Measurements from ENCODE around the gene LRIT3.
"Not testable (repeated sequence)": the region's sequence is repeated elsewhere in the genome, so short reads cannot be mapped to it uniquely, and the experiment has no call there.

Gene LRIT3

DNA sequence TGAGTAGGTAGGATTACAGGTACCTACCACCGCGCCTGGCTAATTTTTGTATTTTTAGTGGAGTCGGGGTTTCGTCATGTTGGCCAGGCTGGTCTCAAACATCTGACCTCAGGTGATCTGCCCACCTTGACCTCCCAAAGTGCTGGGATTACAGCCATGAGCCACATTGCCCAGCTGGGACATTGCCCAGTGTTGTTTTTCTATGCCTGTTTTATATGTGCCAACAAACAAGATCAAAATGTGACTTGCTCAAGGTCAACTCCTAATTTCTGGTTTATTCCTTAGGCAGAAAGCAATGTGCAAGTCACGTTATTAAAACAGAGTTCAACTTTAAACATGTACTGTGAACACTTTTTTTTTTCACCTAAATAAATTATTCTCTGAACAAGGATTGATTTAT is 2.7 kb downstream of the LRIT3 start:
- Histone ChIP-seq H3K4me1 (ENCODE audit: control insufficient read depth, insufficient read depth, low read length) (peaks cover 4% of the 10 kb centered on the region), H3K27ac (ENCODE audit: insufficient read depth, low read depth, low read length, poor library complexity, severe bottlenecking) (no peak overlapping the region), H3K4me3 (ENCODE audit: insufficient read depth, low read depth, low read length) (no peak overlapping the region), H3K9me3 (ENCODE audit: control insufficient read depth, low read length) (no peaks in the 10 kb centered on the region), H3K36me3 (ENCODE audit: control insufficient read depth, insufficient read depth, low read length) (no peaks in the 10 kb centered on the region), H3K27me3 (ENCODE audit: control insufficient read depth, insufficient read depth, low read length, poor library complexity, severe bottlenecking) (no peaks in the 10 kb centered on the region)
- 82 to 83% methylated on average over 5 of the region's 5 CpGs for WGBS, 2 experiments

- H3K27me3 ChIP-seq (ENCODE audit: control insufficient read depth, insufficient read depth, low read length, poor library complexity, severe bottlenecking); H3K27ac ChIP-seq (ENCODE audit: insufficient read depth, low read depth, low read length, poor library complexity, severe bottlenecking); H3K36me3 ChIP-seq (ENCODE audit: control insufficient read depth, insufficient read depth, low read length); H3K9me3 ChIP-seq (ENCODE audit: control insufficient read depth, low read length); H3K4me1 ChIP-seq (ENCODE audit: control insufficient read depth, insufficient read depth, low read length); H3K4me3 ChIP-seq (ENCODE audit: insufficient read depth, low read depth, low read length): not testable (repeated sequence)
- WGBS, 2 experiments = 82 to 83% methylated on average over 4 of the region's 4 CpGs
Observed at GRCh38 chr4:109859426-109860300, 11.8 kb downstream of the LRIT3 start.

DNA sequence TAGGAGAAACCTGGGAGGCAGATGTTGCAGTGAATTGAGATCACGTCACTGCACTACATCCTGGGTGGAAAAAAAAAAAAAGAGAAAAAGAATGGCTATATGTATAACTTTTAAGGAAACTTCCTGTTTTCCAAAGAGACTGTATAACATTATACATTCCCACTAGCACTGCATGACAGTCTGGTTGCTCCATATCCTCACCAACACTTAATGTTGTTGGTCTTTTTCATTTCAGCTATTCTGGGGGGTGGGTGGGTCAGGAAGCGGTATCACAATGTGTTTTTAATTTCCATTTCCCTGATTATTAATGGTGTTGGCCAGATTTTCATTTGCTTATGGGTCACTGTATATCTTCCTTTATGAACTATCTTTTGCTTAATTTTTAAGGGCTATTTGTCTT is 13.4 kb downstream of the LRIT3 start:
- Histone ChIP-seq H3K36me3 (ENCODE audit: control insufficient read depth, insufficient read depth, low read length) (no peaks in the 10 kb centered on the region), H3K27ac (ENCODE audit: insufficient read depth, low read depth, low read length, poor library complexity, severe bottlenecking) (no peak overlapping the region), H3K27me3 (ENCODE audit: control insufficient read depth, insufficient read depth, low read length, poor library complexity, severe bottlenecking) (no peaks in the 10 kb centered on the region), H3K4me1 (ENCODE audit: control insufficient read depth, insufficient read depth, low read length) (no peaks in the 10 kb centered on the region), H3K9me3 (ENCODE audit: control insufficient read depth, low read length) (no peaks in the 10 kb centered on the region), H3K4me3 (ENCODE audit: insufficient read depth, low read depth, low read length) (no peak overlapping the region)
- WGBS, 2 experiments = 83 to 89% methylated on average over 1 to 2 of the region's 2 CpGs

GRCh38 chr4:109861916-109862511 is 14.1 kb downstream of the LRIT3 start:
- H3K4me3 ChIP-seq (ENCODE audit: insufficient read depth, low read depth, low read length) = no peak overlapping the region
- no peaks in the 10 kb centered on the region for H3K9me3 ChIP-seq (ENCODE audit: control insufficient read depth, low read length)
- no peaks in the 10 kb centered on the region for H3K4me1 ChIP-seq (ENCODE audit: control insufficient read depth, insufficient read depth, low read length)
- WGBS, 2 experiments = 90 to 93% methylated on average over 2 of the region's 3 CpGs
- H3K27ac ChIP-seq (ENCODE audit: insufficient read depth, low read depth, low read length, poor library complexity, severe bottlenecking) = no peak overlapping the region
- no peaks in the 10 kb centered on the region for H3K36me3 ChIP-seq (ENCODE audit: control insufficient read depth, insufficient read depth, low read length)
- no peaks in the 10 kb centered on the region for H3K27me3 ChIP-seq (ENCODE audit: control insufficient read depth, insufficient read depth, low read length, poor library complexity, severe bottlenecking)

GRCh38 chr4:109864134-109864533 is 16.2 kb downstream of the LRIT3 start:
- H3K4me1 ChIP-seq (ENCODE audit: control insufficient read depth, insufficient read depth, low read length) = no peaks in the 10 kb centered on the region
- no peaks in the 10 kb centered on the region for H3K9me3 ChIP-seq (ENCODE audit: control insufficient read depth, low read length)
- H3K27me3 ChIP-seq (ENCODE audit: control insufficient read depth, insufficient read depth, low read length, poor library complexity, severe bottlenecking) = no peaks in the 10 kb centered on the region
- H3K36me3 ChIP-seq (ENCODE audit: control insufficient read depth, insufficient read depth, low read length) = no peaks in the 10 kb centered on the region
- no peak overlapping the region for H3K27ac ChIP-seq (ENCODE audit: insufficient read depth, low read depth, low read length, poor library complexity, severe bottlenecking)
- no peak overlapping the region for H3K4me3 ChIP-seq (ENCODE audit: insufficient read depth, low read depth, low read length)

GRCh38 chr4:109870061-109870460 is 22.2 kb downstream of the LRIT3 start:
- no peak overlapping the region for H3K4me3 ChIP-seq (ENCODE audit: insufficient read depth, low read depth, low read length)
- WGBS, 2 experiments = 68 to 70% methylated on average over 5 of the region's 5 CpGs
- H3K36me3 ChIP-seq (ENCODE audit: control insufficient read depth, insufficient read depth, low read length) = no peaks in the 10 kb centered on the region
- H3K9me3 ChIP-seq (ENCODE audit: control insufficient read depth, low read length) = no peaks in the 10 kb centered on the region
- no peaks in the 10 kb centered on the region for H3K4me1 ChIP-seq (ENCODE audit: control insufficient read depth, insufficient read depth, low read length)
- H3K27me3 ChIP-seq (ENCODE audit: control insufficient read depth, insufficient read depth, low read length, poor library complexity, severe bottlenecking) = no peaks in the 10 kb centered on the region
- no peak overlapping the region for H3K27ac ChIP-seq (ENCODE audit: insufficient read depth, low read depth, low read length, poor library complexity, severe bottlenecking)

DNA sequence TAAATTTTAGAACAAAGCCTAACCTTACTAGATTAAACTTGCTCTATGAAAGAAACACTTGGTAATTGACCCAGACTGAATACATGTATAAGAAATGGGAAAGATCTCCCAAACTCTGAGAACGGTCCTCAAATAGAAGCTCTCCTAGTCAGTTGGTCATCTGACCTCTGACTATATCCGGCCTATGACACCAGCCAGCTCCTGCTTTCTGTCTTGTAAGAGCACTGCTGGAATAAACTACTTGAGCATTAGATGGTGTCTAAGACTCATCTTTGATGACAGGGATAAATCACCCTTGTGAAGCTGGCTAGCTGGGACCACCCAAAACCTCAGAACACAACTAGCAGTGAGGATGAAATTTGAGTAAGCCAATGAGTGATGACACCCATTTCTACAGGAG is 24.2 kb downstream of the LRIT3 start:
- no peaks in the 10 kb centered on the region for H3K9me3 ChIP-seq (ENCODE audit: control insufficient read depth, low read length)
- H3K27ac ChIP-seq (ENCODE audit: insufficient read depth, low read depth, low read length, poor library complexity, severe bottlenecking) = no peak overlapping the region
- no peaks in the 10 kb centered on the region for H3K27me3 ChIP-seq (ENCODE audit: control insufficient read depth, insufficient read depth, low read length, poor library complexity, severe bottlenecking)
- H3K4me3 ChIP-seq (ENCODE audit: insufficient read depth, low read depth, low read length) = no peak overlapping the region
- no peaks in the 10 kb centered on the region for H3K4me1 ChIP-seq (ENCODE audit: control insufficient read depth, insufficient read depth, low read length)
- H3K36me3 ChIP-seq (ENCODE audit: control insufficient read depth, insufficient read depth, low read length) = no peaks in the 10 kb centered on the region
- WGBS, 2 experiments = 99 to 100% methylated on average over 2 of the region's 2 CpGs

DNA sequence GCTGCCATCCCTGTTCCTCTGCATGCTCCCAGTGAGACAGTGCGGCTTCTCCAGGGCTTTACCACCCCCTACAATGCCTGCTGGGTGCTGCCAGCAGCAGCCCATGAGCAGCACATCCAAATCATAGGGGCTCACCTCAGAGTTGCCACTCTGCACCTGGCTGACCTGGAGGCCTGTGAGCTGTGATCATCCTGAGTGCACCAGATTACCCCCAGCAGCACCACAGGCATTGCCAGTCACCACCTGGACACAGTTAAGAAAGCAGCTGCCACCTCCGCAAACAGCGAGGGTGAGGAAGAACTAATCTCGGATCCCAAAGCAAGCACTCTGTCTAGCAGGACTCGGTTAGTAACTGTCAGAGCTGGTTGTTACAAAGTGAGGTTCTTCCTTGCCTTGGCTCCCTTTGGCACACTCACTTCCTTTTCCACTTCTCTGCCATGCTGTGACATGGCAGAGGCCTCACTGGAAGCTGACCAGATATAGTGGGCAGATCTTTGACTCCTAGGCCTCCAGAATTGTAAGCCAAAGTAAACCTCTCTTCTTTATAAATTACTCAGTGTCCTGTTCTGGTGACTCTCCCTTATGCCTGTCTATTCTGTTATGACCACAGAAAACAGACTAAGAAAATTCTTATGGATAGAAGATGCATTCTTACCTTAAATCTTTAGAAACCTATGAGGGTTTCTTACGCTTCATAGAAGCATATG is 25.2 kb downstream of the LRIT3 start:
- no peak overlapping the region for H3K27ac ChIP-seq (ENCODE audit: insufficient read depth, low read depth, low read length, poor library complexity, severe bottlenecking)
- no peaks in the 10 kb centered on the region for H3K27me3 ChIP-seq (ENCODE audit: control insufficient read depth, insufficient read depth, low read length, poor library complexity, severe bottlenecking)
- 94 to 96% methylated on average over 5 to 6 of the region's 6 CpGs for WGBS, 2 experiments
- H3K4me3 ChIP-seq (ENCODE audit: insufficient read depth, low read depth, low read length) = no peak overlapping the region
- H3K36me3 ChIP-seq (ENCODE audit: control insufficient read depth, insufficient read depth, low read length) = no peaks in the 10 kb centered on the region
- no peaks in the 10 kb centered on the region for H3K9me3 ChIP-seq (ENCODE audit: control insufficient read depth, low read length)
- H3K4me1 ChIP-seq (ENCODE audit: control insufficient read depth, insufficient read depth, low read length) = no peaks in the 10 kb centered on the region

GRCh38 chr4:109873791-109874514 is 26.0 kb downstream of the LRIT3 start:
- no peaks in the 10 kb centered on the region for H3K4me1 ChIP-seq (ENCODE audit: control insufficient read depth, insufficient read depth, low read length)
- H3K9me3 ChIP-seq (ENCODE audit: control insufficient read depth, low read length) = no peaks in the 10 kb centered on the region
- no peaks in the 10 kb centered on the region for H3K27me3 ChIP-seq (ENCODE audit: control insufficient read depth, insufficient read depth, low read length, poor library complexity, severe bottlenecking)
- no peaks in the 10 kb centered on the region for H3K36me3 ChIP-seq (ENCODE audit: control insufficient read depth, insufficient read depth, low read length)
- 77 to 79% methylated on average over 11 of the region's 11 CpGs for WGBS, 2 experiments
- H3K4me3 ChIP-seq (ENCODE audit: insufficient read depth, low read depth, low read length) = no peak overlapping the region
- no peak overlapping the region for H3K27ac ChIP-seq (ENCODE audit: insufficient read depth, low read depth, low read length, poor library complexity, severe bottlenecking)

DNA sequence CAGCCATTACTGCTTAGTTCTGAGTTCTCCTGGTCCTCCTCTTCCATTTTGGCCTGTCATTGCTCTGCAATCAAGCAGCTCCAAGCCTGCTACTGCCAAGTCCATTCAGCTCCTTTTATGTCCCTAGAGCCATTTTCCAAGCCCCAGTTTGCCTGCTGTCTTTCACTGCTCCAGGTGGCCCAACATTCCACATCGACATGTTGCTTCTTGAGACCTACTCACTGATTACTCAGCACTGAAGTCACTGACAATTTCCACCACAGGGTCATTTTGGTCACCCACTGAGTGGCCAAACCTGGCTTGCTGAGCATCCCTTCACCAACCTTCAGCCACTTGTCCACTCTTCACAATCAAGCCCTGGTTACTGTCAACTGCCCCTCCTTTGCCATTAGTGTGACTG is 27.2 kb downstream of the LRIT3 start:
- H3K9me3 ChIP-seq (ENCODE audit: control insufficient read depth, low read length) = no peaks in the 10 kb centered on the region
- WGBS, 2 experiments = 91 to 96% methylated on average over 1 of the region's 1 CpG

More for the DNA sequence above, 27.2 kb downstream of the LRIT3 start:
- no peaks in the 10 kb centered on the region for H3K36me3 ChIP-seq (ENCODE audit: control insufficient read depth, insufficient read depth, low read length)
- H3K4me1 ChIP-seq (ENCODE audit: control insufficient read depth, insufficient read depth, low read length) = no peaks in the 10 kb centered on the region
- no peak overlapping the region for H3K4me3 ChIP-seq (ENCODE audit: insufficient read depth, low read depth, low read length)
- H3K27ac ChIP-seq (ENCODE audit: insufficient read depth, low read depth, low read length, poor library complexity, severe bottlenecking) = no peak overlapping the region
- no peaks in the 10 kb centered on the region for H3K27me3 ChIP-seq (ENCODE audit: control insufficient read depth, insufficient read depth, low read length, poor library complexity, severe bottlenecking)
